ENCODE results near the gene PHLDA3.

DNA sequence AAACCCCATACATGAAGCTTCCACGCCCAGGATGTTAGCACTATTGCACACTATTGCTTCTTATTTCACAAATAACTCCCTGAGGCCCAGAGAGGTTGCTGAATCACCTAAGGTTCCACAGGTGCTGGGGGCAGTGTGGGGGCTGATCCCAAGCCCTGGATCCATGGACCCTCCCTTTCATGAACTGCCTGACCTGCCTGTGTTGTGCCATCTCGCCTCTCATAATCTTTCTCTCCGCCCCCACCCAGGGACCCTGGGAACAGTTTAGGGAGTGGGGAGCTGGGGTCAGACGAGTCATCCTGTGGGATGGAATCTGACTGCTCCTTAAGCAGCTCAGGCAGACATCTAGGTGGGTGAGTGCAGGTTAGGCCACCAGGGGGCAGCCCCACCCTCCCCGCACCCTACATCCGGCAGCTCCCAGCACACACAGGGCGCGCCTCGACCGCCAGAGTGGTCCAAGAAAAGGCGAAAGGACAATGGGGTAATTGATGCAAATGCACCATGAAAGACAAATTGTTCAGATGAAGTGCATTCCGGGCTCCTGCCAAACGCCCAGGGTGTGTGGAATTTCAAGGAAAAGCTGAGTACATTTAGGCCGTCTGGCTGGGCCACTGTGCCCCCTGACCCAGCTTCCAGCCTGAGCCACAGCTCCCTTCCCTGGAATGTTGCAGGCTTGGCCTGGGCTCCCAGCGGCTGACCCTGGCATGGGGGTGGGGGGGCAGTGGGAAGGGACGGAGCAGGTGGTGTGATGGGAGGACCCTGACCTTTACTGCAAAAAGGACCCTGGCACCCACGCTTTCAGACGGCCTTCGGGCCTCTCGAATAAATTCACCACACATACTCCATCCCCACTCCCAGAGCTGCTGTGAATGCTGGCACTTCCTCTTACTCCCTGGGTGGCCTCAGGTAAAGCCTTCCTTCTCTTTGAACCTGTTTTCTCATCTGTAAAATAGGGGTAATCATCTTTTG lies 20.8 kb downstream of the PHLDA3 start:
- TF ChIP-seq CTCF (IDR thresholded peaks at IDR 0.05) (peak; percentile 85), EZH2 (IDR thresholded peaks at IDR 0.05) (no peak), EZH2phosphoT487 (IDR thresholded peaks at IDR 0.05) (no peak)

Measured in neural progenitor cell (in vitro differentiated cells).